Upper lobe of left lung (tissue), 4 donors: ENCODE measurements around the gene SMIM14.

Experiments used
- POLR2A ChIP-seq, 4 donors: fragments of 450-650 bp; IDR thresholded peaks; one replicate each; pipeline ENCODE4 v1.5.1; 2016 to 2017; ENCODE audit warnings: antibody characterized with exemption in 4 of 4, mild to moderate bottlenecking in 2 of 4
- POLR2AphosphoS5 ChIP-seq, 2 donors: sonication (generic); formaldehyde crosslinking; IDR thresholded peaks; one replicate each; pipeline ENCODE4 v1.5.1; 2017; ENCODE audit warnings: antibody characterized with exemption in 2 of 2
- TF ChIP-seq, protein P1 (sequence below), 6 experiments: fragments of 450-650 bp in 4 of 6; fragments of 200-600 bp in 2 of 6; sonication (generic) in 2 of 6; IDR thresholded peaks; one replicate each; pipeline ENCODE4 v1.5.1; 2016 to 2019; ENCODE audit warnings: antibody characterized with exemption in 6 of 6

DNA sequence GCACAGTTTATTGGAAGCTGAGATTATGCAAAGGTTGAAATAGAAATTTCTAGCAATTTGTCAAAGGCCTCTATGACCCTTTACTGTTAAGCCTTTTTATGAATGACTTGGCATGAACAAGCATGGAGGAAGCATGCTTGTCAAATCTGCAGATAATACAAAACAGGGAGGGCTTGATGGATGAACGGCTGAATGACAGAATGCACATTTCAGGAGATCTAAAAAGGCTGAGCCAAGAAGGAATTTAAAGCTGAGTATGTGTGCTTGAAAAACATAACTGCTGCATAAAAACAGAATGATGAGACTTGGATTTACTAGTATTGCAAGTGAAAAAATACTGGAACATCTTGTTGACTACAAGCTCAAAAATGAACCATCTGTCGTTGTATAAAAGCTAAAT, 30.2 kb upstream of the SMIM14 start:
- TF ChIP-seq, protein P1, sequence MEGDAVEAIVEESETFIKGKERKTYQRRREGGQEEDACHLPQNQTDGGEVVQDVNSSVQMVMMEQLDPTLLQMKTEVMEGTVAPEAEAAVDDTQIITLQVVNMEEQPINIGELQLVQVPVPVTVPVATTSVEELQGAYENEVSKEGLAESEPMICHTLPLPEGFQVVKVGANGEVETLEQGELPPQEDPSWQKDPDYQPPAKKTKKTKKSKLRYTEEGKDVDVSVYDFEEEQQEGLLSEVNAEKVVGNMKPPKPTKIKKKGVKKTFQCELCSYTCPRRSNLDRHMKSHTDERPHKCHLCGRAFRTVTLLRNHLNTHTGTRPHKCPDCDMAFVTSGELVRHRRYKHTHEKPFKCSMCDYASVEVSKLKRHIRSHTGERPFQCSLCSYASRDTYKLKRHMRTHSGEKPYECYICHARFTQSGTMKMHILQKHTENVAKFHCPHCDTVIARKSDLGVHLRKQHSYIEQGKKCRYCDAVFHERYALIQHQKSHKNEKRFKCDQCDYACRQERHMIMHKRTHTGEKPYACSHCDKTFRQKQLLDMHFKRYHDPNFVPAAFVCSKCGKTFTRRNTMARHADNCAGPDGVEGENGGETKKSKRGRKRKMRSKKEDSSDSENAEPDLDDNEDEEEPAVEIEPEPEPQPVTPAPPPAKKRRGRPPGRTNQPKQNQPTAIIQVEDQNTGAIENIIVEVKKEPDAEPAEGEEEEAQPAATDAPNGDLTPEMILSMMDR (IDR thresholded peaks at IDR 0.05) = no peak
- TF ChIP-seq POLR2A (IDR thresholded peaks at IDR 0.05) (no peak), POLR2AphosphoS5 (IDR thresholded peaks at IDR 0.05) (no peak)
